Stimulated activated CD4-positive, alpha-beta T cell treated with anti-CD3 and anti-CD28 coated beads, TNF-alpha, amount 100 ng/mL, for 1 hour (primary cell): Measurements from ENCODE around the gene ACTR3.

Experiments
- DNase-seq, 3 donors: peaks; one replicate each; pipeline ENCODE4 v3.0.0-alpha.2; 2020; ENCODE audit warnings: low read depth in 3 of 3, low spot score in 1 of 3

The ACTR3 gene

DNA sequence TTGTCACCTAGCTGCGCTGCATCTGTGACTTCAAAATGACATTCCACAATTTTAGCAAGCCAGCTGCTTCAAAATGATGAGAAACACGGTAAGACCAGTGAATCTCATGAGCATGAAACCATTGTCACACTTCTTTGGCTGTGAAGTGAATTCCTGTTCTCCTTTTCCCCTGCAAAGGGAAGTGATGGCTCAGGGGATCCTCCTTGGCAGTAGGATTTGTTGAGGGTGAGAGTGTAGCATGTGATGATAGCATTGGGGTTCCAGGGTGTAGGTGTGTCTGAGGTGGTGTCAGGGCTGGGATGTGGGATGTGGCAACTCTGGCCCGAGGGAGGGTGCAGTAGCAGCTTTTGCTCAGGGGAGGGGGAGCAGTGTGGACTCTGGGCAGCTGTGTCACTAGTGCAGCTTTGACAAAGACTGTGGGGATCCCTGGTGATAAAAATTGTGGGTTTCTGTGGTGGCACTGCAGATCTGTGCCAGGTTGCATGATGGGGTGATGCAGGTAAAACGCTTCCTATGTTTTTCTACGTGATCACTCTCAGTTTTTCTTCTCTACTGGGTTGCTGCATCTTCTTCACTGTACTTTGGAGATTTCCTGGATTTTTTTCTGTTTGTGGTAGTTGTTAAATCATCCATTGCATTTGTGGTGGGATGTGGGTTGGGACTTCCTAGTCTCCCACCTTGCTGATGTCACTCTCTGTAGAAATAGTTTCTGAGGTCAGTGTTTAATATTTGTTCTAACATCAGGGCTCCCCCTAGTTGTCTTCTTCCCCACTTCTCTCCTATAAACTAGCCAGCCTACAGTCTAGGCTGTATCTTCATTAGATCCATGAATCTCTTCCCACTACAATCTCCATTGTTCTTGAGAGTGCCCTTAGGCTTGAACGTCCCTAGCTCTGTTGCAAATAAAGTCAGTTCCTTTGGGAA, 107.0 kb downstream of the ACTR3 start:
- no peak for DNase-seq

DNA sequence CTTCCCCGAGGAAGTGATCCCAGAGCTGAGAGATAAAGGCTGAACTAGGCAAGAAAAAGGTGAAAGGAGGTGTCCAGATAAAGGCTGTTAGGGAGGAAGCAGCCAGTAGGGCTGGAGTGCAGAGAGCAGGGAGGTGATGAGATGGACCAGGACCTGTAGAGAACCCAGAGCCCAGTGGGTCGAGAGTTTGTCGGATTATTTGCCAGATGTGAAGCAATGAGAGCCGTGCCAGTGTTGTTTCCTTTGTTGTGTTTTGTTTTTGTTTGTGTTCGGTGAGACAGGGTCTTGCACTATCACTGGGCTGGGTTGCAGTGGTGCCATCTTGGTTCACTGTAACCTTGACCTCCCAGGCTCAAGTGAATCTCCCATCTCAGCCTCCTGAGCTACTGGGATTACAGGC, 111.3 kb downstream of the ACTR3 start:
- no peak for DNase-seq

DNA sequence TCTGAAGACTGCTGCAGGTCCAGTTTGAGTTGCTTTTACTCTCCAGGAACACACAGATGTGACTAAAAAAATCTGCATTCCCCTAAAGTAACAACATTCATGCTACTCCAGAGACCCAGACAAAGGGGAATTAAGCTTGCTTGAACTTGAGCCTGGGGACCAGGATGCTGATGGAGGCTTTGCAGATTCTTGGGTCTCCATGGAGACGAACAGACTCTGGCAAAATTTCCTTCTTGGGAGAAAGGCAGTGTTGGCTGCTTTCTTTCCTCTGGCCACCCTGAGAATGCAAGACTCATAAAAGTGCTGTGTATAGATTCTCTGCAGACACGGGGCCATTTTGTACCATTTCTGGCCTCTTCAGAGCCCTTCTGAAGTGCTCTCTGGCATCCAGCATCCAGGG, 112.0 kb downstream of the ACTR3 start:
- DNase-seq, result no peak

DNA sequence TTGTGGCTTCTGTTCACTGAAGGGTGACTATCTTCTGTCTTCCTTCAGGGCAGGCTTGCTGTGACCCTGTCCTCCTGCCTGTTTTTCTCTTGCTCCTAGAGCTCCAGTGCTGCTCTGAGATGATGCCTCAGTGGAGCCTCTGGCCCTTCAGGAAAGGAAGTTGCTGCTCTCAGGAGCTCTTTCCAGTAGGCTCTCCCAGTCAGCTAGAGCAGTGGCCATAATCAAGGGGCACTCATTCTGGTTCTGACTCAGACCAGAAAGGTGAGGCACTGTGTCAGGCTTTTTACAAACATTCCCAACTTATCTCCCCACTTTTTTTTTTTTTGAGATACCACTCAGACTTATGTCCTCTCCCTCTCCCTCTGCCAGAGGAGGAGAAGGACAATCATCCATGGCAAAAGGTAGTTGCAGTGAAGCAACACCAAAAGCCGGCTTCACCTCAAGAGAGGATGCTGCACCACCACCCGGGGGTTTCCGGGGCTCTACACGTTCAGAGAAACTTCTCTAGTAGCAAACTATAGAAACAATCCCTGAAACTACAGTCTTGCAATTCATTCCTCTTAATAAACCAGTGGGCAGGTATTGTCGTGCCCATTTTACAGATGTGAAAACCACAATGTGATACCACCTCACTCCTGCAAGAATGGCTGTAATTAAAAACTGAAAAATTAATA, 115.4 kb downstream of the ACTR3 start:
- DNase-seq, result no peak

DNA sequence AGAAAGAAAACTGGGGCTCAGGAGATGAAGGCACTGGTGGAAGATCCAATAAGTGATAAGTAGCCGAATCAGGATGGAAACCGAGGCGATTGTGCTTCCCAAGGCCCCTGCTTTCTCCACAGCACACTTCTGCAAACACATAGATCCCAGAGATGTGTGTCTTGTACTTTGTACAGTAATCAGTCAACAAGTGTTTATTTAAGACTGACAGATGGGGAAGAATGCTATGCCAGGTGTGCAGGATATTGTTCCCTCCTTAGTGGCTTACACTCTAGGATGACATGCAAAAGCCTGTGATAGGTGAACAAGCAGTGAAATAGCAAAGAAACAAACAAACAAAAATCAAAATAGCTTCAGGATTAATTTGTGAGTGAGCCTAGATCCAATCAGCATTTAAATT, 116.6 kb downstream of the ACTR3 start:
- DNase-seq, result no peak

DNA sequence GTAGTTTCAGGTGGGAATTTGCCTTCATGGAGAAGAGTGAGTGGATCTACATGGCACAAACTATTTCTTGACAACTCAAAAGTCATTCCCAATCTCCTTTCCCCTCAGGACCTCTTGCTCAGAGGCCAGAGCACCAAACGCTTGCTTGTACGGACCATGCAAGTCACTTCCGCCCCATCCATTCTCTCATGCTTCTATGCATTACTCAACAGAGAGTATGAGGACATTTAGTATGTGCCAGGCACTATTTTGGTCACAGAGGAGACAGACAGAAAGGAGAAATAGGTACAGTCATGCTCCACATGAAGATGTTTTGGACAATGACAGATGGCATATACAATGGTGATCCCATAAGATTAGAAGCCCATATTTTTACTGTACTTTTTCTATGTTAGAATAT, 117.5 kb downstream of the ACTR3 start:
- DNase-seq, result no peak

DNA sequence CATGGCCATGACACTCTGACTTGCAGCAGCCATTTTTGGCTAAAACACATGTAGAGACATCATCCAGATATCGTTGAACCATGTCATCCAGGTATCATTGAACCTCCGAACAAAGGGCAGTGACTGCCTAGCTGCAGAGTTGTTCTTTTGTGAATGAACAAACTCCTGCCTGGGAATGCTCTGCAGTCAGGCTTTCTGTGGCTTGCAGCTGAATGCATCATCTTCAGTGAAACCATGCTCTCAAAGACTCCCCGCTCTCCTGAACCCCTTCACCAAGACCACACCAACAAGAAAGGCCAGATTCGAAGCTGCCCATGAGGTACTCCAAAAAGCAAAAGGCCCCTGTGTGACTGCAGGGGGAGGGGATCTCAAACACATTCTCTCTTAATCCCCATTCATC, 118.8 kb downstream of the ACTR3 start:
- no peak for DNase-seq

DNA sequence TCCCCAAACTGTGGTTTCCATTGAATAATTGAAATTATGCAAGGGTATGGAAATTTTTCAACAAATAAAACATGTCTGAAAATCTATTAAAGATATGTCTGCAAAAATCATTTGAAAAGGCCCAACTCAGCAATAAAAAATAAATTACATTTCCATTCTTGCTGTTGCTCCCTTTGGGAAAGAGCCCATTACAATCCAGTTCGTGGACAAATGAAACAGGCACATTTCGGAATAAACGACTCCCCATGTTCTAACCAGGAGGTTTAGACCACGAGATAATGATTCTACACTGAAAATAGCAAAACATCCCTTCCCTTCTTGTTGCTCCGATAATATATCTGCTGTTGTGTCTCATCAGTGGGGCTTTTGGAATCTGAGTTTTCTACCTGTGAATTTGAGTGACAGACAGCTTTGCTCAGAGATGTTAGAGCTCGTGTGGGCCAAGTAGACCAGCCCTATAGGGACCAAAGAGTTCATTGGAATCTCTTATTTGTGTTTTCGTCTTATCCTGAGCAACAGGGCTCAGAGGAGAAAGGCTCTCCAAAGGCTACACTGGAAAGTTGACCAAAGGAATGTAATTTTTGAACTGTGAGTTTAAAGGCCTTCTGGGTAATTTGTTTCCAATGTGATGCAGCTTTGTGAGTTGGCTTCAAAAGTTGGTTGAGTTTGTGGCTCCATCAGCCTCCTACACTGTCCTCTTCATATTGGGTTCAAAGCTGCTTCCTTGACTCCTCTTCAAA, 119.5 kb downstream of the ACTR3 start:
- no peak for DNase-seq

DNA sequence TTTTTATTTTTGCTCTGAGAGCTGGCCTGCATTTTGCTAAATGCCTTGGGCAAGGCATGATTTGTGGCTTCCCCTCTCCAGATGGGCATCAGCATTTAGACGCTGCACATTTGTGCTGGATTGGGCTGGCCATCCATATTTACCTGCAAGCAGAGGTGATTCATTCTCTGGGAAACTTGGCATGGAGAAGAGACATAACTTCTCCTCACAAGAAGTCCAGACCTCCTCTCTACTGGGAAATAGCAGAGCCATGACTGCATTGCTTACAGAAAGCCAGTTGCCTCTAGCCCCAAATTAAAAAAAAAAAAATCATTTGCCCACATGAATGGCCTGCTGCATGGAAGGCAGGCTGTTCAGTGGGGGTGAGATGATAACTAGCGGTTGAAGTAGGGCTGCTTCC, 120.1 kb downstream of the ACTR3 start:
- no peak for DNase-seq

DNA sequence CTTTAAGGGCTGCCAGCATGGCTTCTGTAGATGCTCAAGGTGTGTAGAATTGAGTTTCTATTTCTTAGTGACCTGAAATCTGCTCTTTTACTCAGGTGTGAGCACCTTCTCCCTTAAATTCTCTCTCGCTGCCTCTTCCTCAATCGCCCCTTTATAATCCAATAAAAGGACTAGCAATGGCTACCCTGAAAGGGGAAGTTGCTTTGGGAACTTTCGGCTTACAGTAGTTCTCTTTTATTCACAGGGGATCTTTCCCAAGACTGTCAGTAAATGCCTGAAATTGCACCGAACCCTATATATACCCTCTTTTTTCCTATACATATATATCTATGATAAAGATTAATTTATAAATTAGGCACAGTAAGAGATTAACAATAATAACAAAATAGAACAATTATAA, 121.8 kb downstream of the ACTR3 start:
- DNase-seq, result no peak
